ENCODE measurements around the gene DNAJB14. TPM values are rescaled to one million over a fixed set of nuclear protein-coding genes. Genes with fewer than 3 reads are reported as not detected.

The DNAJB14 gene
- total and polyA plus RNA-seq, 2 of the 13 experiments (the other 11 are each of a cell fraction or from before 2014, with no cell fraction given) = 9.1 to 38.1 TPM

- ChIA-PET CTCF (ENCODE audit: low intra/inter-chr PET ratio, low total read pairs) (no interaction called here), POLR2A (no interaction called here)
- no peak overlapping the region for H3K27ac ChIP-seq (ENCODE audit: extremely low read length, insufficient read depth, low read length)
- peak overlapping the region; percentile 63 for H2AFZ ChIP-seq (ENCODE audit: low read length)
- no TSS peak for BruUV-seq (replicated peaks)
- ATAC-seq = no peak
- no peak for TF ChIP-seq ZHX2 (IDR thresholded peaks at IDR 0.05; ENCODE audit: low read depth)
- no peak for TF ChIP-seq ZHX2 (CRISPR knock-in tag; IDR thresholded peaks at IDR 0.05; ENCODE audit: borderline replicate concordance)
- no peak for TF ChIP-seq ATF5 (CRISPR knock-in tag; IDR thresholded peaks at IDR 0.05; ENCODE audit: low read depth)
- no peak for TF ChIP-seq ZNF687 (CRISPR knock-in tag; IDR thresholded peaks at IDR 0.05)
- TF ChIP-seq CENPT (CRISPR knock-in tag; IDR thresholded peaks at IDR 0.05; ENCODE audit: low read depth) = no peak
- TF ChIP-seq DNMT3B (CRISPR knock-in tag; conservative IDR thresholded peaks at IDR 0.05) = no peak
- TF ChIP-seq ASH2L (IDR thresholded peaks at IDR 0.05; ENCODE audit: insufficient read length, low read depth, low read length) = no peak
- no peak for TF ChIP-seq BHLHE40 (IDR thresholded peaks at IDR 0.05; ENCODE audit: low read length)
- no peaks in the 10 kb centered on the region; a peak in 1 of 5 replicates for H3K27me3 ChIP-seq (ENCODE audit: control insufficient read depth in 1 of 2, insufficient read depth in 2 of 2, low read length in 2 of 2)
- no peaks in the 10 kb centered on the region for H3K9me3 ChIP-seq (ENCODE audit: low read length)
- no peak overlapping the region for H3K4me3 ChIP-seq (replicated peaks in 1 of 3; ENCODE audit: insufficient read depth in 1 of 3, low read depth in 2 of 3, low read length in 3 of 3)
- no peaks in the 10 kb centered on the region for H3K36me3 ChIP-seq (replicated peaks in 1 of 2; ENCODE audit: control insufficient read depth in 1 of 2, insufficient read depth in 2 of 2, low read length in 2 of 2)
- intact Hi-C loops (cut with micrococcal nuclease; ENCODE audit: unreplicated experiment) (no loop called here), in situ Hi-C loops (cut with HindIII; ENCODE audit: extremely low pct_ligation_motif_present, low pct_unique_long_range_greater_than_20kb) (no loop called here)
- no peak for FAIRE-seq
- no peaks in the 10 kb centered on the region for H4K20me1 ChIP-seq (ENCODE audit: insufficient read depth, low read length)
- no peaks in the 10 kb centered on the region for H3K4me1 ChIP-seq (ENCODE audit: insufficient read depth, low read length)
- H3K4me2 ChIP-seq (ENCODE audit: low read depth, low read length) = no peak overlapping the region
- H3K9ac ChIP-seq (ENCODE audit: insufficient read depth, low read depth, low read length) = no peak overlapping the region
- no peaks in the 10 kb centered on the region for H3K79me2 ChIP-seq (ENCODE audit: insufficient read depth, low read length)
- DNase-seq (ENCODE audit: low spot score) = no peak
- 26% methylated on average over 8 of the region's 8 CpGs for WGBS (ENCODE audit: low lambda C conversion rate)
Measured at GRCh38 chr4:99868126-99868596, 78.3 kb downstream of the DNAJB14 start.

All from HepG2 (cell line).